ENCODE data around the gene CDH4.

DNA sequence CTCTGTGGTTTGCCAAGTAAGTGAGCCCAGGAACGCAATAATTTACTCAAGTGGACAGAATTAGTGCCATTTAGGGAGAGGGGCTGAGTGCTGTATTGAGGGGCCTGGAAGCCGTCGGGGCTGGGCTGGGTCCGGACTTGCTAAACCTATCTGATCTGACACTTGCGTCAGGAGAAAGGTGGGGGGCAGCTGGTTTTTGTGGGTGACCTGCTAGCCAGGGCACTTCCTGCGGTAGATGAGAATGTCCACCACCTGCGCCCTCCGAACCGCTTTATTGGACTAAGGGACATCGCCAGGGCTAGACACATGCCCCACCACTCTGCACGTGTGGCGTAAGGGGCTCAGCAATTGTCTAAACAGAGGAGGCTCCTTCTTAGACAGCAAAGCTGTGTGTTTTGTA, 139.1 kb downstream of the CDH4 start:
- TF ChIP-seq, protein P1, sequence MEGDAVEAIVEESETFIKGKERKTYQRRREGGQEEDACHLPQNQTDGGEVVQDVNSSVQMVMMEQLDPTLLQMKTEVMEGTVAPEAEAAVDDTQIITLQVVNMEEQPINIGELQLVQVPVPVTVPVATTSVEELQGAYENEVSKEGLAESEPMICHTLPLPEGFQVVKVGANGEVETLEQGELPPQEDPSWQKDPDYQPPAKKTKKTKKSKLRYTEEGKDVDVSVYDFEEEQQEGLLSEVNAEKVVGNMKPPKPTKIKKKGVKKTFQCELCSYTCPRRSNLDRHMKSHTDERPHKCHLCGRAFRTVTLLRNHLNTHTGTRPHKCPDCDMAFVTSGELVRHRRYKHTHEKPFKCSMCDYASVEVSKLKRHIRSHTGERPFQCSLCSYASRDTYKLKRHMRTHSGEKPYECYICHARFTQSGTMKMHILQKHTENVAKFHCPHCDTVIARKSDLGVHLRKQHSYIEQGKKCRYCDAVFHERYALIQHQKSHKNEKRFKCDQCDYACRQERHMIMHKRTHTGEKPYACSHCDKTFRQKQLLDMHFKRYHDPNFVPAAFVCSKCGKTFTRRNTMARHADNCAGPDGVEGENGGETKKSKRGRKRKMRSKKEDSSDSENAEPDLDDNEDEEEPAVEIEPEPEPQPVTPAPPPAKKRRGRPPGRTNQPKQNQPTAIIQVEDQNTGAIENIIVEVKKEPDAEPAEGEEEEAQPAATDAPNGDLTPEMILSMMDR (conservative IDR thresholded peaks at IDR 0.05): no peak
- no peak for TF ChIP-seq ZFX (IDR thresholded peaks at IDR 0.05)

Measured in C4-2B (cell line).